Epithelial cell of proximal tubule (primary cell): ENCODE data around the gene SOX4. TPM values are rescaled to one million over a fixed set of nuclear protein-coding genes. Genes with fewer than 3 reads are reported as not detected.
"Not testable (repeated sequence)": the region's sequence is repeated elsewhere in the genome, so short reads cannot be mapped to it uniquely, and the experiment has no call there.

Experiments used
- DNase-seq: peaks from one replicate; pipeline ENCODE4 v3.0.0-alpha.2; 2011; ENCODE audit warnings: low read depth
- H3K4me3 ChIP-seq: 2 replicates; pipeline ENCODE4 v1.5.1; 2011; ENCODE audit warnings: low read depth, mild to moderate bottlenecking, low read length
- total RNA-seq: library from RNA; depleted of rRNA; stranded (reverse); fragments of >200 nt; gene quantifications from 2 replicates; pipeline ENCODE4 v1.2.3, GENCODE V29; 2015
- TF ChIP-seq, protein P1 (sequence below): conservative IDR thresholded peaks from 2 replicates; pipeline ENCODE4 v1.5.1; 2012; ENCODE audit warnings: low read depth, mild to moderate bottlenecking, low read length

Gene SOX4
- total RNA-seq, result 59.8 and 105 TPM in 2 replicates

DNA sequence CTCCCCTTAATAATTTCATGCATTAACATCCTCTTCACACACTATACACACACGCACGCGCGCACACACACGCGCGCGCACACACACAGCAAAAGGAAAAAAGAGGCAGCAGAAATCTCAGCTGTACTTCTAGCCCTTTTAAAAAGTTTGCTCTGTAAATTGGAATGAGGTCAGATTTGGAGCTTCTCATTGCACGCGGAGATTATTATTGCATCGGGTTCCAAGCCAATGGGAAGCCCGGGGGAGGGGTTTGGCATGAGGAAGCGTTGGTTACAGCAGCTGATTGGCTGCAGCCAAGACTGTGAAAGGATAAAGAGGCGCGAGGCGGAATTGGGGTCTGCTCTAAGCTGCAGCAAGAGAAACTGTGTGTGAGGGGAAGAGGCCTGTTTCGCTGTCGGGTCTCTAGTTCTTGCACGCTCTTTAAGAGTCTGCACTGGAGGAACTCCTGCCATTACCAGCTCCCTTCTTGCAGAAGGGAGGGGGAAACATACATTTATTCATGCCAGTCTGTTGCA, at the start of gene SOX4:
Gene SOX4, plus strand, starts transcription at position 340 of the 515 bp plus-strand sequence. CDS start 784 bp downstream, outside the sequence.
- peak within 1 kb of the TSS; percentile 91 for H3K4me3 ChIP-seq
- TF ChIP-seq, protein P1, sequence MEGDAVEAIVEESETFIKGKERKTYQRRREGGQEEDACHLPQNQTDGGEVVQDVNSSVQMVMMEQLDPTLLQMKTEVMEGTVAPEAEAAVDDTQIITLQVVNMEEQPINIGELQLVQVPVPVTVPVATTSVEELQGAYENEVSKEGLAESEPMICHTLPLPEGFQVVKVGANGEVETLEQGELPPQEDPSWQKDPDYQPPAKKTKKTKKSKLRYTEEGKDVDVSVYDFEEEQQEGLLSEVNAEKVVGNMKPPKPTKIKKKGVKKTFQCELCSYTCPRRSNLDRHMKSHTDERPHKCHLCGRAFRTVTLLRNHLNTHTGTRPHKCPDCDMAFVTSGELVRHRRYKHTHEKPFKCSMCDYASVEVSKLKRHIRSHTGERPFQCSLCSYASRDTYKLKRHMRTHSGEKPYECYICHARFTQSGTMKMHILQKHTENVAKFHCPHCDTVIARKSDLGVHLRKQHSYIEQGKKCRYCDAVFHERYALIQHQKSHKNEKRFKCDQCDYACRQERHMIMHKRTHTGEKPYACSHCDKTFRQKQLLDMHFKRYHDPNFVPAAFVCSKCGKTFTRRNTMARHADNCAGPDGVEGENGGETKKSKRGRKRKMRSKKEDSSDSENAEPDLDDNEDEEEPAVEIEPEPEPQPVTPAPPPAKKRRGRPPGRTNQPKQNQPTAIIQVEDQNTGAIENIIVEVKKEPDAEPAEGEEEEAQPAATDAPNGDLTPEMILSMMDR, result no peak
- DNase-seq, result peak; percentile 79

DNA sequence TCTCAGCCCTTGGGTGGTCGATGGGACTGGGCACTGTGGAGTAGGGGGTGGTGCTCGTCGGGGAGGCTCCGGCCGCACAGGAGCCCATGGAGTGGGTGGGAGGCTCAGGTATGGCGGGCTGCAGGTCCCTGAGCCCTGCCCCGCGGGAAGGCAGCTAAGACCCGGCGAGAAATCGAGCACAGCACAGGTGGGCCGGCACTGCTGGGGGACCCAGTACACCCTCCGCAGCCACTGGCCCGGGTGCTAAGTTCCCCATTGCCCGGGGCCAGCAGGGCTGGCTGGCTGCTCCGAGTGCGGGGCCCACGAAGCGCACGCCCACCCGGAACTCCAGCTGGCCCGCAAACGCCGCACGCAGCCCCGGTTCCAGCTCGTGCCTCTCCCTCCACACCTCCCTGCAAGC, 41.3 kb upstream of the SOX4 start:
- DNase-seq, H3K4me3 ChIP-seq: not testable (repeated sequence)

DNA sequence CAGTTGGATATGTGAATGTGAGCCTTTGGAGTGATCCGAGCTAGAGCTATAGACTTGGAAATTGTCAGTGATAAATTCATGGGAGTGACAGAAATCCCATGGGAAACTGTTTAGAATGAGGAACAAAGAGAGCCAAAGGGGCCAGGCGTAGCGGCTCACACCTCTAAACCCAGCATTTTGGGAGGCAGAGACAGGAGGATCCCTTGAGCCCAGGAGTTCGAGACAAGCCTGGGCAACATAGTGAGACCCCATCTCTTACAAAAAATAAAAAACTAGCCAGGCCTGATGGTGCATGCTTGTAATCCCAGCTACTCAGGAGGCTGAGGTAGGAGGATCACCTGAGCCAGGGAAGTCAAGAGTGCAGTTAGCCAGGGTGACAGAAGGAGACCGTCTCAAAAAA, 39.3 kb upstream of the SOX4 start:
- TF ChIP-seq, protein P1, result no peak
- no peak for DNase-seq
- H3K4me3 ChIP-seq, result no peak overlapping the region

DNA sequence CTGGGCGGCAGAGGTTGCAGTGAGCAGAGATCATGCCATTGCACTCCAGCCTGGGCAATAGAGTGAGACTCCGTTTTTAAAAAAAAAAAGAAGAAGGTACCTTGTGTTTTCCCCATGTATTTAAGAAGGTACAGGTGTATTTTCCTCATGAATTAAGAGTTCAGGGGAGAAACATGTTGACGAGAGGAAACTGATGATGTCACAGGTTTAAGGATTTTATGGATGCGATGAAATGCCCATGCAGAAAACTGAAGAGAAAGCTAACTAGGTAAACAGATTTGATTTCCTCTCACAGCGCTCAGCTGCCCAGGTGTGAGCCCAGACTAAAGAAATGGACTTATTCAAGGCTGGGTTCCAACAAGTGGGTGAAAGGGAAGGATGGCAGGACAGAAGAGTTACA, 38.4 kb upstream of the SOX4 start:
- H3K4me3 ChIP-seq, result no peak overlapping the region
- TF ChIP-seq, protein P1, result no peak
- no peak for DNase-seq

DNA sequence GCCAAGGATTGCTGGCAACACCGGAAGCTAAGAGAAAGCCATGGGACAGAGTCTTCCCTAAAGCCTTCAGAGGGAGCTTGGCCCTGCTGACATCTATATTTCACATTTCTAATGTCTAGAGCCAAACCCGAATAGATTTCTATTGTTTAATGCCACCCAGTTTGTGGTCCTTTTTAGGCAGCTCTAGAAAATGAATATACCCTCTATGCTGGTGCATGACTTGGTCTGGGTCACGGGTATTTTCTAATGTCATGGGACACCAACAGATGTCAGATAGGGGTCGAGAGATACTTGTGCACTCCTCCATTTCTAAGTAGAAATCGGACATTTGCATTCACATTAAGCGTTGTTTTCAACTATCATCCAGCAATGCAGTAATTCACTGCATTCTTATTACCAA, 37.0 kb upstream of the SOX4 start:
- TF ChIP-seq, protein P1, result no peak
- H3K4me3 ChIP-seq, result no peak overlapping the region
- DNase-seq, result no peak

DNA sequence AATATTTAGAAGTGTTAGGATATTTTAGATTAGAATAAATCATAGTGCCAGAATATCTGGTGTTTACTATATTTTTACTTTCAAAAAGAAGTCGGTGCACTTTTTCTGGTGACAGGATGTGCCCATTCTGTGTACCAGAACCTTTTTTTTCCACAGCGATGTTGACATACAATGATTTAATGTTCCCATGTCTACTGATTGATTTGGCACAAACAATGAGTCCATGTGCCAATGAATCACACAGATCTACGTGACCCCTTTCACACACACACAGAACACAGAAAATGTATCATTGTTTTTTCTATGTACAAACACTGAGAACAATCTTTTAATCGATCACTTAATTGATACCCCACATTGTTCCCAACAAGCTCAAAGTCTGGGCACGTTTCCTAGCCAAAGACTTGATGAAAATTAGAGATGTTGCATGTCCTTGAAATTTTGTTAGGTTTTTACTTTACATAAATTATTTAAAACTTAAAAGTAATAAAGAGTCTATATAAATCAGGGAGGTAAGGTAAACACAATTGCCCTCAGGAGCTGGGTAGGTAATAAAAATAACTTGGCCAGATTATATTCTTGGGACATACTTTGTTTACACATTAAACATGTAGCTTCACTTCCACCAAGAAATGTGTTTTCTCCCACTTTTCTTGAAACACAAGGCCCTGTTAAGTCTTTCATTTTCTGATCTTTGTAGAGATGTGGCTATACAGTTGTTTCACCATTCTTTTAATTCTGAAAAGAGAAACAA, 36.4 kb upstream of the SOX4 start:
- TF ChIP-seq, protein P1, result no peak
- H3K4me3 ChIP-seq, result no peak overlapping the region
- DNase-seq, result peak; percentile 43

DNA sequence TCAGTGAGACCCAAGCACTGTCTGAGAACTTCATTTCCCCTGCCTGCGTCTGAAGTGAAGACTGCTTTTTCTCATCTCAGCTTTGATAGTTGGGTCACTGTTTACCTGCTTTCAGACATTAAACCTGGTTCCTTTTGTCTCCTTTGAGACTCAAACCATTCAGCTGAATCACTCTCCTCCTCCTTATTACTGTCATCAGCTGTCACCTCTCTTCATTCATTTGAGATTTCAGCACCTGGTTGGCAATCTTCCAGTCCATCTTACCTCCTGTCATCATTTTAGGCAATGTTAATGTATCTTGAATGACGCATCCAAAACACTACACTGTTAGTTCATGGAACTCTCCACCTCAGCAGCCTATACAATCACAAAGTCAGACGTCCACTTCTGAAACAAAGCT, 34.3 kb upstream of the SOX4 start:
- TF ChIP-seq, protein P1, result no peak
- DNase-seq, result no peak
- no peak overlapping the region for H3K4me3 ChIP-seq
